ENCODE measurements around the gene ROBO1. TPM values are rescaled to one million over a fixed set of nuclear protein-coding genes. Genes with fewer than 3 reads are reported as not detected.

The ROBO1 gene
- total RNA-seq, 6 experiments from 2014 or later: 1.1 to 7.2 (median 4.3) TPM

DNA sequence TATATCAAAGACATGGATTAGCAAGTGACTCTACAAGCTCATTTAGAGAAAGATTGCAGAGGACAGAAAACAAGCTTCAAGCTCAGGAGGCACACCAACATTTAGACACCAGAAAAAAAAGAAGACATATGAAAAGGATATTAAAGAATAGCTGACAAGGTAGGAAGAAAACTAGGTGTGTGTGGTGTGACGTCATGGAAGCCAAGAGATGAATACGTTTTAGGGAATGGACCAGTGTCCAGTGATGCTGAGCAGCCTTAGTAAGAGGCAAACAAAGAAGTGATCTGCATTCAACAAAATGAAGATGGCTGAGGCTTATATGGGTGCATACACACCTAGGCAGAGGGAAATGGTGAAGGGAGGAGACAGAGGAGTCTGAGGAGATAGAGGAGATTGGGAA is 377.4 kb downstream of the ROBO1 start:
- no peak for TF ChIP-seq POLR2A (IDR thresholded peaks at IDR 0.05)
- TF ChIP-seq CTCF (IDR thresholded peaks at IDR 0.05): no peak
- no peak overlapping the region for H3K4me3 ChIP-seq
- 40% methylated on average over 2 of the region's 2 CpGs for WGBS (ENCODE audit: insufficient coverage, low coverage, low lambda C conversion rate, missing lambda C conversion rate)

DNA sequence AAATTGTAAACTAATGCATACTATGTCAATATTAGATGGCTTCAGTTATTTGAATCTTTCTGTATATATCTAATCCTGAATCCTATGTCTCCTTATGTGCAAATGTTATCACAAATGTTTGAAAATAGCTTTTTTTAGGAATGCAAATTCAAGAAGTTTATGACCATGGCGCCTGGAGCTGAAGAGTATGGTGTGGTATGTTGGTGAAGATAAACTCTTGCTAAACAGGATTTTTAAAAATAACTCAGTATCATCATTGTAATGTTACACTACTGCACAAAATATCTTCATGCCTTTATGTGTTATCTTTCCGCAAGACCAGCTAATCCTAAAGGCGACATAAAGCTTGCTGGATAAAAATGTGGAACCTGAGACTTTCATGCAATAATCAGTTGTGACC is 382.6 kb downstream of the ROBO1 start:
- Histone ChIP-seq H3K27ac (no peak overlapping the region), H3K4me3 (no peak overlapping the region), H3K36me3 (no peaks in the 10 kb centered on the region), H3K27me3 (no peaks in the 10 kb centered on the region), H3K4me1 (peaks cover 0 to 3% (median 0%) of the 10 kb centered on the region in 4 donors), H3K9me3 (no peaks in the 10 kb centered on the region)
- ATAC-seq (no peak), DNase-seq (no peak)
- intact Hi-C loops (cut with DNase I): no loop called here
- TF ChIP-seq POLR2A (IDR thresholded peaks at IDR 0.05) (no peak), CTCF (IDR thresholded peaks at IDR 0.05) (no peak)
- WGBS (ENCODE audit: insufficient coverage, low coverage, low lambda C conversion rate, missing lambda C conversion rate): 90% methylated on average over 3 of the region's 3 CpGs

More for the DNA sequence above, 377.4 kb downstream of the ROBO1 start:
- ATAC-seq (no peak), DNase-seq (no peak)
- no peak overlapping the region for H3K27ac ChIP-seq
- no peaks in the 10 kb centered on the region for H3K36me3 ChIP-seq
- no peaks in the 10 kb centered on the region for H3K9me3 ChIP-seq
- H3K27me3 ChIP-seq: no peaks in the 10 kb centered on the region
- intact Hi-C loops (cut with DNase I): no loop called here
- no peaks in the 10 kb centered on the region for H3K4me1 ChIP-seq

GRCh38 chr3:79383402-79384012 is 384.3 kb downstream of the ROBO1 start:
- DNase-seq: no peak
- WGBS (ENCODE audit: insufficient coverage, low coverage, low lambda C conversion rate, missing lambda C conversion rate): 14% methylated on average over 3 of the region's 3 CpGs
- peak overlapping the region in 1 of 3 donors; percentile 0 for H3K27ac ChIP-seq
- H3K27me3 ChIP-seq: no peaks in the 10 kb centered on the region
- no peaks in the 10 kb centered on the region for H3K36me3 ChIP-seq
- H3K4me1 ChIP-seq: peaks cover 0 to 3% (median 0%) of the 10 kb centered on the region in 4 donors
- peak; percentile 79 to 95 (median 82) for ATAC-seq
- peak overlapping the region; percentile 8 to 46 (median 35) for H3K4me3 ChIP-seq
- intact Hi-C loops (cut with DNase I): no loop called here
- TF ChIP-seq POLR2A (IDR thresholded peaks at IDR 0.05) (no peak), CTCF (IDR thresholded peaks at IDR 0.05) (no peak)
- H3K9me3 ChIP-seq: no peaks in the 10 kb centered on the region

GRCh38 chr3:79380581-79380980 is 387.2 kb downstream of the ROBO1 start:
- no peak for DNase-seq
- no peak for ATAC-seq
- Histone ChIP-seq H3K9me3 (no peaks in the 10 kb centered on the region), H3K27ac (no peak overlapping the region), H3K4me3 (no peak overlapping the region), H3K4me1 (peaks cover 0 to 3% (median 0%) of the 10 kb centered on the region in 4 donors), H3K36me3 (no peaks in the 10 kb centered on the region), H3K27me3 (no peaks in the 10 kb centered on the region)
- 87% methylated on average over 4 of the region's 4 CpGs for WGBS (ENCODE audit: insufficient coverage, low coverage, low lambda C conversion rate, missing lambda C conversion rate)
- intact Hi-C loops (cut with DNase I): no loop called here
- TF ChIP-seq CTCF (IDR thresholded peaks at IDR 0.05) (no peak), POLR2A (IDR thresholded peaks at IDR 0.05) (no peak)

Data from right lobe of liver (tissue), 6 donors.